ENCODE results near the gene PNLIPRP2.

PNLIPRP2 gene

DNA sequence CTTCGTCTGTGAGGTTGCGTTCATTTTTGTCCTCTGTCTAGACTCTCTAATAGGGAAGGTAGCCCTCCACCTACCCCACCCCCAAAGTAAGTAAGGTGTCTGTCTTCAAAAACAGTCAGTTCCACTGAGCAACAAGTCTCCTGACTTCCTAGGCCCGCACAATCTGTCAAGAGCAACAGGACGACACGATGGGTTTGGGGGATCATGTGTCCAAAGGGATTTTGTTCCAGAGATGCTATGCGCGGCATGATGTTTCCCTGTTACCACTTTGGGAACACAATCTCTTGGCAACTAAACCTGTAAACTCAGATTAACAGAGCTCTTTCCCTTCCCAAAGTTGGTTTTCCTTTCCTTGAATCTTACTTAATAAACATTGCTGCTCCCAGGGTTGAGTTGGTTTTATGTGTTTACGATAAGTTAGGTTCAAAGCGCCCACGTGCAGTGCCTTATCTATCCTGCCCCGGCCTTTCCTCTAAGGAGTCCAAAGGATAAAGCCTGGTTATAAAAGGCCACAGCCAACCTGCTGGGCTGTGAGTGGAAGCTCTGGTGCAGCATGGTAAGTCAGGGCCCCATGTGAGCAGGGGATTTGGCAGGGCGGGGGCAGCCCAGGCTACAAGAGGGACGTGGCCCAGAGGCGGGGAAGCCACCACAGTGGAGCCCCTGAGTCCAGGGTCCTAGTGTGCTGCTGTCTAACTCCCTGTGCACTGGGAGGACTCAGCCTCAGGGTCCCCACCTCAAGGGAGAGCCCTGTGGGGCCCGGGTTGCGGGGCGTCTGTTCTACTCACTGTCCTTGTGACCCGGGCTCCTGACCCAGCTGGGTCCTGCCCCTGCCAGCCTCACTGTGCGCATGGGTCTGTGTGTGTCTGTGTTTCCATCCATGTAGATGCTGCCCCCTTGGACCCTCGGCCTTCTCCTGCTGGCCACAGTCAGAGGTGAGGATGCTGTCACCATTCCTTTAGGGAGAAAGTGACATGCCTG lies at the start of gene PNLIPRP2:
Gene PNLIPRP2, plus strand, starts transcription at position 531 of the 978 bp plus-strand sequence.
- DNase-seq: no peak

DNA sequence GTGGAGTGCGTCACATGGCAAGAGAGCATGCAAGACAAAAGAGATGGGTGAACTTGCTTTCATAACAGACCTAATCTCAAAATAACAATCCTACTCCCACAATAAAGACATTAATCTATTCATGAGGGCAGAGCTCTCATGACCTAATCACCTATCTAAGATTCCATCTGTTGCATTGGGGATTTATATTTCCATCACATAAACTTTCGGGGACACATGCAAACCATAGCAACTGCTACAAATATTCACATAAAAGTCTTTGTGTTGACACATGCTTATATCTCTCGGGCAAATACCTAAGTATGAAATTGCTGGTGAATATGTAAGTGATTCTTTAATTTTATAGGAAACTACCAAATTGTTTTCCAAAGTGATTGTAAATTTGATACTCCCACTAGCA lies 46.0 kb upstream of the PNLIPRP2 start:
- no peak for DNase-seq

DNA sequence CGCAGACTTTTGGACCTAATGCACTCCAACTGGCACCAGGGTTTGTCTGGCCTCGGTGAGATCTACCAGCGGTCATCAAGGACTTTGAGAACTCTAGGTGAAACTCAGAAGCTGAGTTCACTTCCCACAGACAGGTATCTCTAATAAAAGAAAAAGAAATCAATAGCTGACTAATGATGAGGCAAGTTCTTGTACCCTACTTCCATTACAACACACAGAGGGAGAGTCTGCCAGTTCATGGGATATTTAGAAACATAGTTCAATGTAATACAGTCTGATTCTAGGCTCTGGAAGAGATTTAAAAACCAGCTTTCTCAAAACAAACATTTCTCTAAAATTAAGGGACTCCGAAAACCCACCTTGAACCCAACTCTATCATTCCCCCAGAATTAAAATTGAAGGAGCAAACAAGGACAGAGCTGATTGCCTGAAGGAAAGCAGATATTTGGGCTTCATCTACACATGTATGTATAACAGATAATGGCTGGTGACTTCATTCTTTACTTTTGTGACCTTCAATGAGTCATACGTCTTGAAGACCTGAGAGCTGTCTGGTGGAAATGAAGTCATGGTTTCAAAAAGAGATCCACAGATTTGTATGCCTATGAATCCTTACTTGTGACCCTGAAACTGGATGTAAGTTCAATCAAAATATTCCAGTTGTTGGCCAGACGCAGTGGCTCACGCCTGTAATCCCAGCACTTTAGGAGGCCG lies 32.7 kb upstream of the PNLIPRP2 start:
- DNase-seq: no peak

DNA sequence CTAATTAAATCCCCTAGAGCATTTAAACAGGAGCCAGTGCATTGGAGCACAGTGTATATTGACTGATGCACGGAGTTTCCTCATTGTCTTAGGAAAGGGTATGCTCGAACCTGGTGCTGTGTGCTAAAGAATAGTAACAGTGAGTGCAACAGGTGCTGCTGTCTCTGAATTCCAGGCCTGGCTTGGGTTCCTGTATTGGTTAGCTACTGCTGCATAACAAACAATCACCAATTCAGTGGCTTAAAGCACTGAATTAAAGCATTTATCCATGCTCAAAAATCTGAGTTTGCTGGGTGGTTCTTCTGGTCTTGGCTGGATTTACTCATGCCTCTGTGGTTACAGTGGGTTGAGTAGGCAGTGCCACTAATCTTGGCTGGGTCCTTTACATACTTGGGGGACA lies 31.8 kb upstream of the PNLIPRP2 start:
- no peak for DNase-seq

DNA sequence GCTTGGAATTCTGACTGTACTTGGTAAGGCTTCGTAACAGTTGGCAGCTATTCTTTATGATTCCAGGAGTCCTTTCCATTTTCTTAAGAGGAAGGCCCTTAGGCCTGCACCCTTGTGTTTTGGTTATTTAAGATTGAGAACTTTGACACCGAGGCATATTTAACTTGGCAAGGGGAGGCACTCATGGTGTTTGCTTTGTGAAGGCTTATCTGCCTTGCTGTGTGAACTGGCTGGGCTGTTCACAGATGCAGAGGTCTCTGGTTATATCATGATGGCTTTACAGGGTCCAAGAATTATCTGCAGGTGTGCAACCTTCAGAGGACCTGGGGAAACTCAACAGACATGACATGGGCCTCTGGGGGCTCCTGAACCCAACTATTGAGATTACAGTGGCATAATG lies 30.8 kb upstream of the PNLIPRP2 start:
- no peak for DNase-seq

DNA sequence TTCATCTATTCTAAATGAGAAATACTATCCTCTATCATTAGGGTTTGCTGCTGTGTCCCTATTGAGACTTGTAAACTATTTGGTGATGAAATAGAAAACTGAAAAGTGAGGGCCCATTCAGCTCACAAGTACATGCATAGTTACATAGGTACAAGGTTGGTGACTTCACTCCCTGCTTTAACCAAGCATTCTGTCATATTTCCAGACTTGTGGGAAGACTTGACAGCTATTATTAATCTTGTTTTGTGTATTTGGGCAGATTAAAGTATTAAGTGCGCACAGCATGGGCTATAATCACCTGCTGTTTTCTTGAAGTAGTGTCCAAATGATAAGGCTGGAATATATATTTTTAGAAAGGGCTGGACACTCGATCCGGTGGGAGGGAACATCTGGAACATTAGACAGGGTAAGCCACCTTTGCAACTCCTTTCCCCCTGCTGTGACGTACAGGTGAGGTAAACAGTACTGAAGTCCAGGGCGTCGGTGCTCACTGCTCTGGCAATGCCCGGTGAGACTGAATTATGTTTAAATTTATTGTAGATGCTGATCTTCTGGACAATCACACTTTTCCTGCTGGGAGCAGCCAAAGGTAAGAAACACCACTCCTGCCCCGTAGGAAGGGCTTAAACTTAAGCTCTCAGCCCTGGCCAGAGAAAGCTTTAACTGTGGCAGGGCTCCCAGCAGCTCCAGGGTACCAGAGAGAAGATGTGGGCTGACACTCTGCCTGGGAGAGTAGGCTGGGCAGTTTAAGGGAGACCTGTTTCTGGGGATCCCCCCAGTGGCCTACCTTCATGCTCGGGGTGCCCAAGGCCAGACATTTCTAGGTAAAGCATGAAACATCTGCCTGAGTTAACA lies 29.9 kb upstream of the PNLIPRP2 start, which contains the start of gene PNLIPRP1:
Gene PNLIPRP1, plus strand, starts transcription at position 370 of the 855 bp plus-strand sequence. Its CDS starts 171 bp downstream, at position 541.
- DNase-seq: no peak

DNA sequence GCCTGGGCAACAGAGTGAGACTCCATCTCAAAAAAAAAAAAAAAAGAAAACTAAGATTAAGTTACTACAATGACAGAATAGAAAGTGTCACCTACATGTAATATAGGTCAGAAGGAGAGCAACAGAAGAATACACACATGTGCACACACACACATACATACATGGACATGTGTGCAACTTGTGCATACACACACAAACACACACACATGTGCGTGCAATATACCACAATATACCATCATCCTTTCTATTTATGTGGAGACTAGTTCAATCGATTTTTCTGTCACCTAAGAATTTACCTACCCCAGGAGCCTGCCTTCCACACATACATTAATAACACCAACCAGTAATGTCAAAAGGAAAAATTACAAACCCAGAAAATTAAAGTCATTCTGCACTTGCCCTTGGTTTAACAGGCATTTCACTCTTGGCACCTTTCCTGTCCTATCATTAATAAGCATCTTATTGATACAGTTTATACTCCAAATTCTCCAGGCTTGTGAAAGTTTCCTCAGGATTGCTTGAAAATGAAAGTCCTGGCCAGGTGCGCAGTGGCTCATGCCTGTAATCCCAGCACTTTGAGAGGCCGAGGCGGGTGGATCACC lies 27.5 kb upstream of the PNLIPRP2 start:
- no peak for DNase-seq

DNA sequence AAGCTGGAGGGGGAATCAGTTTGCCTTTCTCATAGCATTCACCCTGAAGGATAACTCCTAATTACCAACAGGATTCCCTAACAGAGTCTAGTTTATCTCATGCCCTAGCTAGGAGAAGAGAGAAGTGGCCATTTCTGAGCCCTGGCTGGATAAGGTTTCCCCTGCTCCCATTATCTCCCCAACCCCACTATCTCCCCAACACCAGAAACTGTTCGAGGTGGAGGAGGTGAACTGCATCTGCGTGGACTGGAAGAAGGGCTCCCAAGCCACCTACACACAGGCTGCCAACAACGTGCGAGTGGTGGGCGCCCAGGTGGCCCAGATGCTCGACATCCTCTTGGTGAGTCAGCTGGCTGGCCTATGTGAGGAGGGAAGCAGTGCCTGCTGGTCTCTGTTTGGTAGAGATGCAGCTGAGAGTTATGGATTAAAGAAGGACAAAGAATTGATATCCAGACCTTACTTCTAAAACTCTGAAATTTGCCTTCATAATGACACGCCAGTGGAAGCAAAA lies 26.2 kb upstream of the PNLIPRP2 start:
- no peak for DNase-seq

DNA sequence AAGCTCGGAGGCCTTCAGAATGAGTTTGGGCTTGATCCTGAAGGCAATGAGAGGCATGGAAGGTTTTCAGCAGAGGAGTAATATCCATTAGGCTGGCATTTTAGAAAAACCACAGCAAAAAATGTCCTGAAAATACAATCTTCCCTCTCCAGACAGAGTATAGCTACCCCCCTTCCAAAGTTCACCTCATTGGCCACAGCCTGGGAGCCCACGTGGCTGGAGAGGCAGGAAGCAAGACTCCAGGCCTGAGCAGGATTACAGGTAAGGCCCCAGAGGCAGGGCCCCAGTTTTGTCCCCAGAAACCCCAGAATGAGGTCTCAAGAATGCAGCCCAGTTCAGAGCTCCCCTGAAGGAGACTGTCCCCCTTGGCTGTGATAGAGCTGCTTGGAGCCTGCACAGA lies 24.7 kb upstream of the PNLIPRP2 start:
- DNase-seq: no peak

DNA sequence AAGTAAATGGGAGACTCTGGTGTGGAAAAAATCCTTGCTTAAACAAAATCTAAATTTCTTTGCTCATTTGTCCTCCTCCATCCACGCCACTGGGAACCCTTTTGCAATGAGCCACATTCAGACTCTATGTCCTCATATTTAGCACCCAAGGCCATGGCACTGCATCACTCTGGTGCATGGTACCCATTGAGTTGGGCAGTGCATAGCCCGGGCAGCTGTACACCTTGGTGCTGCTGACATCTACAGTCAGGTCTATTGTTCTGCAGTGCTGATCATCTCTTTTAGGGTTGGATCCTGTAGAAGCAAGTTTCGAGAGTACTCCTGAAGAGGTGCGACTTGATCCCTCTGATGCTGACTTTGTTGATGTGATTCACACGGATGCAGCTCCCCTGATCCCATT lies 23.2 kb upstream of the PNLIPRP2 start:
- no peak for DNase-seq

DNA sequence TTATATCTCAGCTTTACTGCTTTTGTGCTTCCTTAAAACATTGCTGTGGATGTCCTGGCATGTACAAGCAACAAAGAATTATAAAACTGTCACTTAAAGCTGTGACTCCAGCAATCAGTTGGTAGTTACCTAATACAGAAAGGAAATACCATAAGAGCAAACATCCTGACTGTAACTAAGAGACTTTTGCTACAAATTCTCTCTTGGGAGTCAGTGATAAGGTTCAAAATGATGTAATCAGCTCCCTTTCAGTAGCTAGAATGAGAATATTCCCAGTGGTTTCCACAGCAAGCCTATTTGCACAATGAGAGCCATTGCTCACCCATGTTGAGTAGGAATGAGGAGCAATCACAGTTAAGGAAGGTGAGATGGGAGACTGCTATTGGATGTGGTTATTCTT lies 22.4 kb upstream of the PNLIPRP2 start:
- no peak for DNase-seq

DNA sequence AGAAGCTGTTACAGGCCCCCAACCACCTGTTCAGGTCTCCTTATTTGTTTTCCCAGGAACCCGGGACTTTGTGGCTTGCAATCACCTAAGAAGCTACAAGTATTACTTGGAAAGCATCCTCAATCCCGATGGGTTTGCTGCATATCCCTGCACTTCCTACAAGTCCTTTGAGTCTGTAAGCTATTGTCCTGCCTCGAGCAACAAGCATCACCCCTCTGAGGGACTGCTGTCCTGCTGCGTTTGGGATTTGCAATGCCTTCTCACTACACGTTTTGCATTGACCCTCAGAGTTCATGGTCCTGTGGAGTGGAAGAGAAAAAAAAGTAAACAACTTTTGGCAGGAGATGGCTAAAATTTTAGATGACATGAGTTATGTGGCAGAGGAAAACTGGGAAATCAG lies 20.8 kb upstream of the PNLIPRP2 start:
- no peak for DNase-seq

DNA sequence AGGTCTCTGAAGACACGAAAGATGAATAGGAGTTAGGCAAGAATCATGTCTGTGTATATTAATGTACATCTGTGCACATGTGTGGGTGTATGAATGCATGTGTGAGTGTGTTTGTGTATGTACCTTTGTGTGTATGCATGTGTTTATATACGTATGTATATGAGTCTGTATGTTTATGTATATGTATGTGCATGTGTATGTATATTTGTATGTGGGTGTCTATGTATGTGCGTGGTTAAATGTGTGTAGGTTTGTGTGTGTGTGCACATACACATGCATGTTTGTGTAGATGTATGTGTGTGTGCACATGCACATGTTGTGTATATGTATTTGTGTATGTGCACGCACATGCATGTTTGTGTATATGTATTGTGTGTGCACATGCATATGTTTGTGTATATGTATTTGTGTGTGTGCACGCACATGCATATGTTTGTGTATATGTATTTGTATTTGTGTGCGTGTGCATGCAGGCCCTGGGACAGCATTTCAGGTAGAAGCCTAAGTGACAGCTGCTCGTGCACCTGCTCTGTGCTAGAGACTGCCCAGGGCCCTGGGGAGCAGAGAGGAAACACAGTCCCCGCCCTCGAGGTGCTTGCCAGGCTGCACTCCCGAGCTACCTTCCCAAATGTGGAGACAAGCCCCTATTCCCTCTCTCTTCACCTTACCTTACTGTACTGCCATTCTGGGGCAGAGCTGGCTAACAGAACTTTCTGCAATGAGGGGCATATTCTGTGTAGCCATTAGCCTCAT lies 17.9 kb upstream of the PNLIPRP2 start:
- DNase-seq: no peak

DNA sequence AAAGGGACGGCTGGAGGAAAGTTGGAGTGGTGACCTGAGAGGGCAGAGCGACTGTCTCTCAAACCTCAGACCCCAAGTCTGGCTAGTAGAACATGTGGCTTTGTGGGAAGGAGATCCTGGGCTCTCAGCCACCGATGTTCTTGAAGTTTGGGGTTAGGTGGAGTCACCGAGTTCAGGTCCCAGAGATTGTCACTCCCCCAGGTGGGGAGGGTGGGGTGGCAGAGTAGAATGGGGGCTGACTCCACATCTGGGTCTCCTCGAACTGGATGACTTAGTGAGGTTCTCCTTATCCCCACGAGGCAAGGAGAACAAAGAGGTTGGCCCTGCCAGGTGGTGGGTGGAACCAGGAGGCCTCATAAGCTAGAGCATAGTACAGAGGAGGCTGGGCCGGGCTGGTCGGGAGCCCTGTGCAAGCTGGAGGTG lies 14.7 kb upstream of the PNLIPRP2 start:
- no peak for DNase-seq

DNA sequence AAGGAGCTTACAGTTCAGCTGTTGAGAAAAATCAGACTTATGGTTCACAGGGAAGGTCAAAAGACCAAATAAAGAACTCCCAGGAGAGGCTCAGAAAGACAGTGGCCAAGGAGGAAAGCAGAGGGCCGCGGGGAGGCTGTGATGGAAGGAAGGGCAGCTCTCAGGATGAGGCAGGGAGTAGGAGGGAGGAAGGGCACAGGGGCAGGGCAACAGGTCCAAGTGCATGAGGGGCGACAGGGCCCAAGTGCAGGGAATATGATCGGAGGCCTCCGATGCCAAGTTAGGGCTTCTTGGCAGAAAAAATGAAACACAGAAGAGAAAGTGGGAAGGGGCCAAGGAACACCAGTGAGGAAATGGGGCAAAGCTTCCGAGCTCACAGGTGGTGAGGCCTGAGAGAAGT lies 13.4 kb upstream of the PNLIPRP2 start:
- DNase-seq: no peak

DNA sequence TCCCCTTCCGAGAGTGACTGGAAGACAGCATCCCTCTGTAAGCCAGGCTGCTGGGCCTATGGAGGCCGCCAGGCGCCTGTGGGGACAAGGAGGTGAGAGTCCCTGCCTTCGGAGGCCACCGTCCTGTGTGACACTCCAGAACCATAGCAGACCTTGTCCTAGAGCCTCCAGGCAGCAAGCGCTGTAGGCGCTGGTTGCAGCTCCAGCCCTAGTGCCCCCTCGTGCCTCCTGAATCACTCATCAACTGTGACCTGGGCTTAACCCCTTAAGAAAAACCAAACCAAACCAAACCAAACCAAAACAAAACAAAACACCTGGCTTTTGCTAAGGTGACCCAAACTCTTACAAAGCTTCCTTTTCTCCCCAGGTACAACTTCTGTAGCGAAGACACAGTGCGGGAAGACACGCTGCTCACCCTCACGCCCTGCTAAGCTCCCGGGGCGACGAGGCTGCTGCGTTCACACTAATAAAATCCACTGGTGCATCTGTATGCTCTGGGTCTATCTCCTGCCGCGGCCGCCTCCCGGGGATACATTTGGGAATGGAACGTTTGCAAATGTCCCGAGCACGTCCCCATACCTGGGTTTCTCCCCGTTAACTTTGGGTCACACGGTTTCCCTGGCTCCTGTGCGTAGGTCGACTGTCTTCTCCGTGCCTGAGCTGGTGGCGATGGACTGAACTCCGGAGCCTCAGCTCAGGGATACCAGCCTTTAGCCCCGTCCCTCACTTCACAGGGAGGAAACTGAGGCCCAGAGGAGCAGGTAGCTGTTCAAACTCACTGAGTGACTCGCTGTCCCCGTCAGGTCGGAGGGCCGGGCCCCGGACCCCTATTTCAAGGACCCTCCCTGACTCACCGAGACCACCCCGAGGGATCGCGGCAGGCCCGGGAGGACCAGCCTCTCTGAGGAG lies 11.8 kb upstream of the PNLIPRP2 start:
- no peak for DNase-seq

DNA sequence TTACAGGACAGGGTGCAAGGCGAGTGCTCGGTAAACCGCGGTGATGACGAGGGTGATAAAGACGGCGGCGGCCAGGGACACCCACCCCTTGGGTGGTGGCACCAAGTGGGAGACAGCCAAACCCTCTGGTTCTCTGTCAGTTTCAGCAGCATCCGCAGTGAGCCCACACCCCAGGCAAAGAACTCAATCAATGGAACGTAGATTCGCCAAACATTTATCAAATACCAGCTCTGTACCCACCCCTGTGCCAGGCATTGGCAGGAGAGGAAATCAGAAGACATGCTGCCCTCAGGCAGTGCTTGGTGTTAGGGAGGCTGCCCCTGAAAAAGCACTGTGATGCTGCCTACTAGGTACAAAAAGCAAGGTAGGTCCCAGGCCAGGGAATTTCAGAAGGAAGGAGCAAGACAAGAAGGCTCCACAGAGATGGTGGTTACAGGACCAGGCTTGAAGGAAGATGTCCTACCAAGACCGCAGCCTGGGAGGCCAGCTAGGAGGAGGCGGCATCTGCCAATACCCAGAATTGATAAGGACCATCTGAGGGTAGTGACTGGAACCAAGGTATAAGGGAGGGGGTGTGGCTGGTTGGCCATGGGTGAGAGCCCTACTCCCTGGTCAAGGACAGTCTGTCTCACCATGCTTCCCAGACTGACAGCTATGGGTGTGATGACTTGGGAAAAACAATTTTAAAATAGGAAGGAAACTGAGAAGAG lies 10.2 kb upstream of the PNLIPRP2 start:
- DNase-seq: no peak

DNA sequence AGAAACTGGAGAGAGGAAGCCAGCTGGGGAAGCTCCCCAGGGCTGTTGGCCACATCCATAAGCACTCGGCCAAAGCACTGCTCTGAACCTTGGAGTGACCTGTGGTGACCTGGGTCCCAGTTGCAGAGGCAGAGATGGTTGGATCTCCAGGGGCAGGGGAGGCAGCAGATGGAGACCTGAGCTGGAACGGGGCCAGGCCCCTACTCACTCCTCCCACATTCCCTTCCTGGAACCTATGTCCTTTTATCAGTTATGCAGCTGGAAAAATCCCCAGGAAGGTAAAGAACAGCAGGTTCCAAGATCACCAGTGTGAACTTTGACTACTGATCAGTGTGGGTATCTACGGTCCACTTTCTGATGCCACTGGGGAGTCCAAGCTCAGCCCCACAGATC lies 9.6 kb upstream of the PNLIPRP2 start:
- no peak for DNase-seq

DNA sequence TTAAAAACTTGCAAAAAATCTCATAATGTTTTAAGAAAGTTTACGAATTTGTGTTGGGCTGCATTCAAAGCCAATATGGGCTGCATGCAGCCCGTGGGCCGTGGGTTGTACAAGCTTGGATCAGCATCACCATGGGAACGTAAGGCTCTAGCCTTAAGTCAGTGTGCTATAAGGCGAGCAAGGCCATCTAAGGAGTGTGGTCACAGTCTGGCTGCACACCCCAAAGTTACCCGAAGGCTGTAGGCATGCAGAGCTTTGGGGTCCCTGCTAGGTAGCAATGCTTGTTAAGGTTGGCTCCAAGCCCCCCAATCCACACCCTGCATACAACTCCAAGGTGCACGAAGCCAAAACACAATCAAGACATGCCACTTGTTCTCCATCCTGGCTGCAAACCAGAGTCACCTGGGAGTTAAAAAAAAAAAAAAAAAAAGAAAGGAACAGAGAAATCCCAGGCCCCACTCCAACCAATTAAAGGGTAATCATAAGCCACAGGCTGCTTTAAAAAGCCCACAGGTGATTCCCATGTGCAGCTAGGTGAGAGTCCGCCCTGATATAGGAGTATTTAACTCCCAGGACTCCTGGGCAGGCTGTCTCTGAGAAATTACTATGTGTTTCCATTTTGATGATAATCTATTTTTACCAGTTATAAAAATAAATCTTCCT lies 8.5 kb upstream of the PNLIPRP2 start:
- no peak for DNase-seq
